H9 (cell line): ENCODE measurements around the gene COL18A1. TPM values are rescaled to one million over a fixed set of nuclear protein-coding genes. Genes with fewer than 3 reads are reported as not detected.

ENCODE experiments used
- DNase-seq: peaks from one replicate; pipeline ENCODE4 v3.0.0-alpha.2; 2017
- H2AFZ ChIP-seq: one replicate; pipeline ENCODE4 v1.6.1; 2013; ENCODE audit warnings: mild to moderate bottlenecking, low read length, control low read depth, moderate library complexity
- H2AK5ac ChIP-seq: 2 replicates; pipeline ENCODE4 v1.6.1; 2013; ENCODE audit warnings: low read length, control low read depth, mixed read lengths; ENCODE audit not compliant: insufficient read length
- H2BK120ac ChIP-seq: one replicate; pipeline ENCODE4 v1.6.1; 2013; ENCODE audit warnings: low read depth, mild to moderate bottlenecking, low read length, control low read depth, inconsistent platforms; ENCODE audit not compliant: poor library complexity, severe bottlenecking
- H2BK12ac ChIP-seq: 2 replicates; pipeline ENCODE4 v1.6.1; 2013; ENCODE audit warnings: low read length, control low read depth, mixed read lengths, low read depth; ENCODE audit not compliant: insufficient read length
- H2BK15ac ChIP-seq: 2 replicates; pipeline ENCODE4 v1.6.1; 2013; ENCODE audit warnings: low read depth, low read length, control low read depth
- H2BK20ac ChIP-seq: one replicate; pipeline ENCODE4 v1.6.1; 2013; ENCODE audit warnings: low read depth, mild to moderate bottlenecking, low read length, control low read depth, inconsistent platforms; ENCODE audit not compliant: poor library complexity, severe bottlenecking
- H2BK5ac ChIP-seq: 2 replicates; pipeline ENCODE4 v1.6.1; 2013; ENCODE audit warnings: low read length, control low read depth, mixed read lengths; ENCODE audit not compliant: insufficient read length
- H3K14ac ChIP-seq: 2 replicates; pipeline ENCODE4 v1.6.1; 2013; ENCODE audit warnings: low read length, control low read depth; ENCODE audit not compliant: insufficient read depth
- H3K18ac ChIP-seq: 2 replicates; pipeline ENCODE4 v1.6.1; 2013; ENCODE audit warnings: low read depth, mild to moderate bottlenecking, mixed read lengths, low read length, control low read depth; ENCODE audit not compliant: insufficient read length
- H3K23ac ChIP-seq: 2 replicates; pipeline ENCODE4 v1.6.1; 2013; ENCODE audit warnings: low read length, control low read depth, mixed read lengths, low read depth; ENCODE audit not compliant: insufficient read length
- H3K23me2 ChIP-seq: 2 replicates; pipeline ENCODE4 v1.6.1; 2013; ENCODE audit warnings: low read depth, mild to moderate bottlenecking, mixed read lengths, low read length, control low read depth; ENCODE audit not compliant: insufficient read length, poor library complexity, severe bottlenecking
- H3K27ac ChIP-seq: 2 replicates; pipeline ENCODE4 v1.5.1; 2013; ENCODE audit warnings: low read length, control low read depth, mixed read lengths, low read depth; ENCODE audit not compliant: insufficient read length
- H3K27me3 ChIP-seq: 2 replicates; pipeline ENCODE4 v1.6.1; 2013; ENCODE audit warnings: low read length, control low read depth, inconsistent platforms; ENCODE audit not compliant: insufficient read depth
- H3K4ac ChIP-seq: 2 replicates; pipeline ENCODE4 v1.6.1; 2013; ENCODE audit warnings: low read depth, mild to moderate bottlenecking, control low read depth, inconsistent platforms, low read length, moderate library complexity
- H3K4me1 ChIP-seq: 2 replicates; pipeline ENCODE4 v1.6.1; 2013; ENCODE audit warnings: low read length, control low read depth, inconsistent platforms; ENCODE audit not compliant: insufficient read depth
- H3K4me2 ChIP-seq: 2 replicates; pipeline ENCODE4 v1.6.1; 2013; ENCODE audit warnings: low read length, control low read depth, mixed read lengths; ENCODE audit not compliant: insufficient read length, insufficient read depth
- H3K56ac ChIP-seq: 2 replicates; pipeline ENCODE4 v1.6.1; 2013; ENCODE audit warnings: low read depth, mild to moderate bottlenecking, mixed read lengths, low read length, control low read depth; ENCODE audit not compliant: insufficient read length
- H3K79me1 ChIP-seq: 2 replicates; pipeline ENCODE4 v1.6.1; 2013; ENCODE audit warnings: low read depth, mild to moderate bottlenecking, moderate library complexity, low read length, control low read depth, inconsistent platforms; ENCODE audit not compliant: insufficient read depth, poor library complexity, severe bottlenecking
- H3K79me2 ChIP-seq: 2 replicates; pipeline ENCODE4 v1.6.1; 2013; ENCODE audit warnings: low read length, control low read depth, inconsistent platforms; ENCODE audit not compliant: insufficient read depth
- H3K9ac ChIP-seq: 2 replicates; pipeline ENCODE4 v1.6.1; 2013; ENCODE audit warnings: low read length, control low read depth, mixed read lengths; ENCODE audit not compliant: insufficient read length; ENCODE audit errors: extremely low read depth
- H3K9me3 ChIP-seq: one replicate; pipeline ENCODE4 v1.6.1; 2013; ENCODE audit warnings: low read depth, low read length, inconsistent platforms; ENCODE audit not compliant: control insufficient read depth
- H3T11ph ChIP-seq: one replicate; pipeline ENCODE4 v1.6.1; 2013; ENCODE audit warnings: mild to moderate bottlenecking, low read length, control low read depth, inconsistent platforms
- H4K20me1 ChIP-seq: one replicate; pipeline ENCODE4 v1.6.1; 2013; ENCODE audit not compliant: control insufficient read depth, insufficient read length, insufficient read depth
- H4K5ac ChIP-seq: 2 replicates; pipeline ENCODE4 v1.6.1; 2013; ENCODE audit warnings: low read depth, mild to moderate bottlenecking, mixed read lengths, low read length, control low read depth; ENCODE audit not compliant: insufficient read length
- H4K8ac ChIP-seq: replicated peaks from 2 replicates; pipeline ENCODE4 v1.6.1; 2013; ENCODE audit warnings: low read length, control low read depth, mixed read lengths, low read depth; ENCODE audit not compliant: insufficient read length
- H4K91ac ChIP-seq: 2 replicates; pipeline ENCODE4 v1.6.1; 2013; ENCODE audit warnings: low read depth, mild to moderate bottlenecking, moderate library complexity, mixed read lengths, low read length, control low read depth; ENCODE audit not compliant: insufficient read length
- H3K27ac Mint-ChIP-seq, 3 experiments: 2 replicates in 2 of 3; 3 replicates in 1 of 3; pipeline ENCODE4 v1.8.0; 2020 to 2021; ENCODE audit warnings: mixed read lengths in 3 of 3, mild to moderate bottlenecking in 1 of 3, moderate library complexity in 1 of 3
- H3K27me3 Mint-ChIP-seq: 2 replicates; pipeline ENCODE4 v1.8.0; 2021; ENCODE audit warnings: low read depth, mild to moderate bottlenecking, moderate library complexity, mixed read lengths
- H3K36me3 Mint-ChIP-seq, 3 experiments: 2 replicates in 2 of 3; 3 replicates in 1 of 3; pipeline ENCODE4 v1.8.0; 2020 to 2021; ENCODE audit warnings: low read depth in 3 of 3, mixed read lengths in 3 of 3; ENCODE audit not compliant: insufficient read depth in 1 of 3
- H3K4me1 Mint-ChIP-seq, 2 experiments: 2 replicates each; pipeline ENCODE4 v1.8.0; 2020; ENCODE audit warnings: mixed read lengths in 2 of 2
- H3K4me3 Mint-ChIP-seq, 2 experiments: 2 replicates in 1 of 2; 3 replicates in 1 of 2; pipeline ENCODE4 v1.8.0; 2020 to 2021; ENCODE audit warnings: mild to moderate bottlenecking in 2 of 2, mixed read lengths in 2 of 2, moderate library complexity in 1 of 2
- H3K9me3 Mint-ChIP-seq, 2 experiments: 2 replicates in 1 of 2; 3 replicates in 1 of 2; pipeline ENCODE4 v1.8.0; 2020; ENCODE audit warnings: mild to moderate bottlenecking in 2 of 2, mixed read lengths in 2 of 2, moderate library complexity in 1 of 2
- WGBS: extraction: QIAGEN DNeasy Blood & Tissue Kit; methylation state at CpG from one replicate; pipeline ENCODE4 v1.1.7; 2013; ENCODE audit warnings: missing lambda C conversion rate, low lambda C conversion rate, mixed read lengths; ENCODE audit not compliant: insufficient read length; ENCODE audit errors: extremely low coverage; 5-methylcytosine and 5-hydroxymethylcytosine counted together
- total RNA-seq: library from RNA; stranded (reverse); gene quantifications from 2 replicates; pipeline ENCODE4 v1.2.1, GENCODE V29; 2021
- TF ChIP-seq, protein P1 (sequence below): fragments of 200-600 bp; sonication (generic); conservative IDR thresholded peaks from 3 replicates; pipeline ENCODE4 v1.8.0; 2021; ENCODE audit warnings: antibody characterized with exemption, mild to moderate bottlenecking

Gene COL18A1
- total RNA-seq, 1 experiment from 2014 or later = 232 TPM

DNA sequence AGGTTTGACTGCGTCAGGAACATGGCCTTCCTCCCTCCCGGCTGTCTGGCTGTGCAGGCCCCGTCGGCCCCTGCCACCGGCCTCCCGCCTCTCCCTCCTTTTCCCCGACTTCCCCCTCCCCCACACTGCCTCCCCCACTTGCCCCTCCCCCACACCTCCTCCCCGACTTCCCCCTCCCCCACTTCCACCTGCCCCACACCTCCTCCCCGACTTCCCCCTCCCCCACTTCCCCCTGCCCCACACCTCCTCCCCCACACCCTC lies 84.7 kb downstream of the COL18A1 start:
- no peak overlapping the region for H2BK20ac ChIP-seq
- H3K9me3 ChIP-seq = no peaks in the 10 kb centered on the region
- H2BK120ac ChIP-seq = no peak overlapping the region
- H2BK12ac ChIP-seq = no peak overlapping the region
- no peak overlapping the region for H3K4me2 ChIP-seq
- H3K27ac ChIP-seq = no peak overlapping the region
- no peak overlapping the region for H3K4ac ChIP-seq
- Mint-ChIP-seq H3K9me3 (no peaks in the 10 kb centered on the region), H3K36me3 (peaks cover 9 to 41% (median 25%) of the 10 kb centered on the region in 3 experiments; a peak in 6 of 7 replicates), H3K27me3 (no peaks in the 10 kb centered on the region), H3K27ac (no peak overlapping the region), H3K4me1 (peaks cover 14 to 18% of the 10 kb centered on the region in 2 experiments), H3K4me3 (no peak overlapping the region)
- H2BK5ac ChIP-seq = no peak overlapping the region
- no peak overlapping the region for H4K5ac ChIP-seq
- no peak overlapping the region for H3K56ac ChIP-seq
- H2AK5ac ChIP-seq = no peak overlapping the region
- H3K23ac ChIP-seq = no peak overlapping the region
- no peaks in the 10 kb centered on the region for H3K4me1 ChIP-seq
- H3K79me1 ChIP-seq = no peaks in the 10 kb centered on the region
- H3K23me2 ChIP-seq = no peaks in the 10 kb centered on the region
- H3K9ac ChIP-seq = no peak overlapping the region
- no peak overlapping the region for H3K14ac ChIP-seq
- H2BK15ac ChIP-seq = no peak overlapping the region
- no peaks in the 10 kb centered on the region for H3K79me2 ChIP-seq
- H3K27me3 ChIP-seq = no peaks in the 10 kb centered on the region
- TF ChIP-seq, protein P1, sequence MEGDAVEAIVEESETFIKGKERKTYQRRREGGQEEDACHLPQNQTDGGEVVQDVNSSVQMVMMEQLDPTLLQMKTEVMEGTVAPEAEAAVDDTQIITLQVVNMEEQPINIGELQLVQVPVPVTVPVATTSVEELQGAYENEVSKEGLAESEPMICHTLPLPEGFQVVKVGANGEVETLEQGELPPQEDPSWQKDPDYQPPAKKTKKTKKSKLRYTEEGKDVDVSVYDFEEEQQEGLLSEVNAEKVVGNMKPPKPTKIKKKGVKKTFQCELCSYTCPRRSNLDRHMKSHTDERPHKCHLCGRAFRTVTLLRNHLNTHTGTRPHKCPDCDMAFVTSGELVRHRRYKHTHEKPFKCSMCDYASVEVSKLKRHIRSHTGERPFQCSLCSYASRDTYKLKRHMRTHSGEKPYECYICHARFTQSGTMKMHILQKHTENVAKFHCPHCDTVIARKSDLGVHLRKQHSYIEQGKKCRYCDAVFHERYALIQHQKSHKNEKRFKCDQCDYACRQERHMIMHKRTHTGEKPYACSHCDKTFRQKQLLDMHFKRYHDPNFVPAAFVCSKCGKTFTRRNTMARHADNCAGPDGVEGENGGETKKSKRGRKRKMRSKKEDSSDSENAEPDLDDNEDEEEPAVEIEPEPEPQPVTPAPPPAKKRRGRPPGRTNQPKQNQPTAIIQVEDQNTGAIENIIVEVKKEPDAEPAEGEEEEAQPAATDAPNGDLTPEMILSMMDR = no peak
- no peak overlapping the region for H3K18ac ChIP-seq
- no peak overlapping the region for H3T11ph ChIP-seq
- H4K91ac ChIP-seq = no peak overlapping the region
- H4K20me1 ChIP-seq = no peaks in the 10 kb centered on the region
- no peak overlapping the region for H2AFZ ChIP-seq
- no CpG with 5 or more reads among the region's 9 CpGs for WGBS
- no peak overlapping the region for H4K8ac ChIP-seq
- DNase-seq = no peak
